A549 (cell line): ENCODE results near the gene PCTP. TPM values are rescaled to one million over a fixed set of nuclear protein-coding genes. Genes with fewer than 3 reads are reported as not detected.

Experiments
- ATAC-seq, 2 experiments: fragments of 200-7000 bp in 1 of 2; fragments of >200 bp in 1 of 2; cut with Nextera tagmentation in 1 of 2; cut with Tn5 transposase in 1 of 2; 3 replicates each; pipeline versions ENCODE4 v1.8.0 to v1.9.1; 2018 to 2020; ENCODE audit warnings: mild to moderate bottlenecking in 1 of 2, moderate library complexity in 1 of 2
- CTCF ChIA-PET: fragments of 300-600 bp; sonication (Branson Sonifier 250); formaldehyde crosslinking; extraction: SDS; loops from one replicate; lab custom pipeline; 2021; ENCODE audit warnings: antibody characterized with exemption, inconsistent platforms; lab: Yijun Ruan, JAX
- POLR2A ChIA-PET: fragments of 350-600 bp; formaldehyde crosslinking; extraction: SDS; loops from one replicate; lab custom pipeline; 2021; ENCODE audit warnings: antibody characterized with exemption, inconsistent platforms; lab: Yijun Ruan, JAX
- DNase-seq, 2 experiments: peaks; one replicate each; pipeline versions ENCODE4 v3.0.0 to v3.0.0-alpha.2; 2011 to 2016; ENCODE audit warnings: low read depth in 1 of 2, low spot score in 1 of 2
- FAIRE-seq: peaks from 2 replicates; lab custom pipeline; 2011; peaks lifted over from hg19 to GRCh38; lab: Jason Lieb, UNC
- H3K27ac ChIP-seq, 2 experiments: fragments of >200 bp; sonication (Bioruptor Twin); formaldehyde crosslinking; 3 replicates each; pipeline ENCODE4 v1.5.1; 2016 to 2017
- H3K4me1 ChIP-seq: fragments of >200 bp; sonication (Bioruptor Twin); formaldehyde crosslinking; 3 replicates; pipeline ENCODE4 v1.6.1; 2016
- H3K4me2 ChIP-seq: fragments of >200 bp; sonication (Bioruptor Twin); formaldehyde crosslinking; 3 replicates; pipeline ENCODE4 v1.6.1; 2016
- H3K4me3 ChIP-seq: fragments of >200 bp; sonication (Bioruptor Twin); formaldehyde crosslinking; 3 replicates; pipeline ENCODE4 v1.5.1; 2016
- H3K9me3 ChIP-seq: fragments of >200 bp; sonication (Bioruptor Twin); formaldehyde crosslinking; 3 replicates; pipeline ENCODE4 v1.6.1; 2016
- CBX8 ChIP-seq: fragments of 200-600 bp; sonication (generic); IDR thresholded peaks from 2 replicates; pipeline ENCODE4 v1.6.1; 2016
- CHD2 ChIP-seq: fragments of 150-350 bp; IDR thresholded peaks from 2 replicates; pipeline ENCODE4 v1.6.1; 2014; ENCODE audit warnings: low read length; ENCODE audit not compliant: partially characterized antibody
- CHD4 ChIP-seq: fragments of 200-600 bp; sonication (generic); IDR thresholded peaks from 2 replicates; pipeline ENCODE4 v1.6.1; 2016; ENCODE audit warnings: antibody characterized with exemption, mild to moderate bottlenecking, borderline replicate concordance
- E2F6 ChIP-seq: IDR thresholded peaks from 2 replicates; pipeline ENCODE4 v1.6.1; 2012; ENCODE audit warnings: low read depth, borderline replicate concordance
- EP300 ChIP-seq, 2 experiments: fragments of >200 bp; sonication (Bioruptor Twin); formaldehyde crosslinking; IDR thresholded peaks; 2 replicates in 1 of 2; 3 replicates in 1 of 2; pipeline ENCODE4 v1.6.1; 2016 to 2017
- FOSB ChIP-seq: fragments of 250-450 bp; sonication (Bioruptor Pico); IDR thresholded peaks from 2 replicates; pipeline ENCODE4 v1.5.0; 2020; ENCODE audit warnings: mild to moderate bottlenecking, moderate library complexity
- FOXS1 ChIP-seq: fragments of 250-450 bp; sonication (Bioruptor Pico); IDR thresholded peaks from 2 replicates; pipeline ENCODE4 v1.5.0; 2020; ENCODE audit warnings: mild to moderate bottlenecking, moderate library complexity
- KDM5A ChIP-seq: fragments of 200-600 bp; sonication (generic); IDR thresholded peaks from 2 replicates; pipeline ENCODE4 v1.6.1; 2016; ENCODE audit warnings: antibody characterized with exemption, mild to moderate bottlenecking
- MAZ ChIP-seq: fragments of 150-350 bp; IDR thresholded peaks from 2 replicates; pipeline ENCODE4 v1.6.1; 2014; ENCODE audit warnings: antibody characterized with exemption, low read depth, low read length, borderline replicate concordance
- NPAS2 ChIP-seq: fragments of 250-450 bp; sonication (Bioruptor Pico); IDR thresholded peaks from 2 replicates; pipeline ENCODE4 v1.8.0; 2022; ENCODE audit warnings: mild to moderate bottlenecking, moderate library complexity, borderline replicate concordance
- NR3C1 ChIP-seq: fragments of >200 bp; sonication (Bioruptor Twin); formaldehyde crosslinking; IDR thresholded peaks from 3 replicates; pipeline ENCODE4 v1.6.1; 2017
- POLR2A ChIP-seq: IDR thresholded peaks from 2 replicates; pipeline ENCODE4 v1.6.1; 2012; ENCODE audit warnings: mild to moderate bottlenecking, low read length
- RAD21 ChIP-seq, 2 experiments: fragments of >200 bp in 1 of 2; sonication (Bioruptor Twin) in 1 of 2; formaldehyde crosslinking in 1 of 2; IDR thresholded peaks in 1 of 2; conservative IDR thresholded peaks in 1 of 2; 2 replicates in 1 of 2; 3 replicates in 1 of 2; pipeline ENCODE4 v1.6.1; 2012 to 2018; ENCODE audit warnings: inconsistent platforms in 1 of 2
- RNF2 ChIP-seq: fragments of 200-600 bp; sonication (generic); IDR thresholded peaks from 2 replicates; pipeline ENCODE4 v1.6.1; 2016; ENCODE audit warnings: low read depth, mild to moderate bottlenecking, antibody characterized with exemption, moderate library complexity, borderline replicate concordance
- SMC3 ChIP-seq: fragments of >200 bp; sonication (Bioruptor Twin); formaldehyde crosslinking; IDR thresholded peaks from 3 replicates; pipeline ENCODE4 v1.6.1; 2018; ENCODE audit warnings: inconsistent platforms
- ZFP36 ChIP-seq: fragments of 450-650 bp; IDR thresholded peaks from 2 replicates; pipeline ENCODE4 v1.6.1; 2014; ENCODE audit warnings: borderline replicate concordance; ENCODE audit not compliant: partially characterized antibody
- ZNF302 ChIP-seq: fragments of 250-450 bp; sonication (Bioruptor Pico); IDR thresholded peaks from 2 replicates; pipeline ENCODE4 v1.9.0; 2021; ENCODE audit warnings: inconsistent platforms, mild to moderate bottlenecking, moderate library complexity
- WGBS: methylation state at CpG from one replicate; pipeline ENCODE4 v1.1.6; 2017; ENCODE audit errors: missing lambda C conversion rate; 5-methylcytosine and 5-hydroxymethylcytosine counted together
- polyA plus RNA-seq, 4 experiments: library from polyadenylated mRNA; depleted of rRNA in 3 of 4; stranded (reverse); fragments of >200 nt; fragmentation: RNase III in 1 of 4; extraction: RNeasy Plus Mini Kit Qiagen cat#74134 plus additional on column Dnase treatment in 1 of 4; gene quantifications; 2 replicates in 3 of 4; 3 replicates in 1 of 4; pipeline ENCODE4 v1.2.3, GENCODE V29; 2011 to 2017
- TF ChIP-seq, protein P1 (sequence below): fragments of 200-600 bp; sonication (generic); IDR thresholded peaks from 2 replicates; pipeline ENCODE4 v1.6.1; 2016; ENCODE audit warnings: antibody characterized with exemption, mild to moderate bottlenecking, moderate library complexity
- TF ChIP-seq, protein P2 (sequence below): fragments of 250-450 bp; sonication (Bioruptor Pico); IDR thresholded peaks from 2 replicates; pipeline ENCODE4 v1.5.0; 2020; ENCODE audit warnings: low read depth, mild to moderate bottlenecking, moderate library complexity
- TF ChIP-seq, protein P3 (sequence below): fragments of >200 bp; sonication (Bioruptor Twin); formaldehyde crosslinking; IDR thresholded peaks from 2 replicates; pipeline ENCODE4 v1.6.1; 2016
- TF ChIP-seq, protein P4 (sequence below): fragments of 250-450 bp; sonication (Bioruptor Pico); IDR thresholded peaks from 2 replicates; pipeline ENCODE4 v1.5.0; 2021; ENCODE audit warnings: mild to moderate bottlenecking, moderate library complexity, borderline replicate concordance

PCTP gene
- polyA plus RNA-seq, 2 of the 4 experiments (the other 2 are of a cell fraction) = 17.1 to 31.5 TPM

GRCh38 chr17:55727920-55728319 is 22.9 kb upstream of the PCTP start:
- WGBS = 86% methylated on average over 1 of the region's 1 CpG
- Histone ChIP-seq H3K27ac (no peak overlapping the region), H3K9me3 (no peaks in the 10 kb centered on the region), H3K4me1 (peaks cover 9% of the 10 kb centered on the region), H3K4me2 (no peak overlapping the region)
- ATAC-seq = no peak
- no peak for DNase-seq
- CTCF ChIA-PET = interaction anchor here (1.0 to 20.4 kb wide), 4 partner anchors 10 to 214 kb away, joined by 3 to 359 read pairs (median 12); no protein-coding TSS in a partner anchor
- TF ChIP-seq RAD21 (conservative IDR thresholded peaks at IDR 0.05 in 1 of 2, IDR thresholded peaks at IDR 0.05 in 1 of 2) = no peak
- TF ChIP-seq E2F6 = no peak
- TF ChIP-seq, protein P1, sequence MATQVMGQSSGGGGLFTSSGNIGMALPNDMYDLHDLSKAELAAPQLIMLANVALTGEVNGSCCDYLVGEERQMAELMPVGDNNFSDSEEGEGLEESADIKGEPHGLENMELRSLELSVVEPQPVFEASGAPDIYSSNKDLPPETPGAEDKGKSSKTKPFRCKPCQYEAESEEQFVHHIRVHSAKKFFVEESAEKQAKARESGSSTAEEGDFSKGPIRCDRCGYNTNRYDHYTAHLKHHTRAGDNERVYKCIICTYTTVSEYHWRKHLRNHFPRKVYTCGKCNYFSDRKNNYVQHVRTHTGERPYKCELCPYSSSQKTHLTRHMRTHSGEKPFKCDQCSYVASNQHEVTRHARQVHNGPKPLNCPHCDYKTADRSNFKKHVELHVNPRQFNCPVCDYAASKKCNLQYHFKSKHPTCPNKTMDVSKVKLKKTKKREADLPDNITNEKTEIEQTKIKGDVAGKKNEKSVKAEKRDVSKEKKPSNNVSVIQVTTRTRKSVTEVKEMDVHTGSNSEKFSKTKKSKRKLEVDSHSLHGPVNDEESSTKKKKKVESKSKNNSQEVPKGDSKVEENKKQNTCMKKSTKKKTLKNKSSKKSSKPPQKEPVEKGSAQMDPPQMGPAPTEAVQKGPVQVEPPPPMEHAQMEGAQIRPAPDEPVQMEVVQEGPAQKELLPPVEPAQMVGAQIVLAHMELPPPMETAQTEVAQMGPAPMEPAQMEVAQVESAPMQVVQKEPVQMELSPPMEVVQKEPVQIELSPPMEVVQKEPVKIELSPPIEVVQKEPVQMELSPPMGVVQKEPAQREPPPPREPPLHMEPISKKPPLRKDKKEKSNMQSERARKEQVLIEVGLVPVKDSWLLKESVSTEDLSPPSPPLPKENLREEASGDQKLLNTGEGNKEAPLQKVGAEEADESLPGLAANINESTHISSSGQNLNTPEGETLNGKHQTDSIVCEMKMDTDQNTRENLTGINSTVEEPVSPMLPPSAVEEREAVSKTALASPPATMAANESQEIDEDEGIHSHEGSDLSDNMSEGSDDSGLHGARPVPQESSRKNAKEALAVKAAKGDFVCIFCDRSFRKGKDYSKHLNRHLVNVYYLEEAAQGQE = no peak
- TF ChIP-seq NPAS2 (CRISPR knock-in tag) = no peak
- TF ChIP-seq ZNF302 = no peak
- TF ChIP-seq CBX8 = no peak
- TF ChIP-seq CHD4 = no peak
- TF ChIP-seq CHD2 = no peak
- no peak for TF ChIP-seq KDM5A
- TF ChIP-seq SMC3 = no peak
- TF ChIP-seq, all 56 proteins: peak for 0
- POLR2A ChIA-PET = no interaction called here
- no peak for FAIRE-seq
- H3K4me3 ChIP-seq = no peak overlapping the region

DNA sequence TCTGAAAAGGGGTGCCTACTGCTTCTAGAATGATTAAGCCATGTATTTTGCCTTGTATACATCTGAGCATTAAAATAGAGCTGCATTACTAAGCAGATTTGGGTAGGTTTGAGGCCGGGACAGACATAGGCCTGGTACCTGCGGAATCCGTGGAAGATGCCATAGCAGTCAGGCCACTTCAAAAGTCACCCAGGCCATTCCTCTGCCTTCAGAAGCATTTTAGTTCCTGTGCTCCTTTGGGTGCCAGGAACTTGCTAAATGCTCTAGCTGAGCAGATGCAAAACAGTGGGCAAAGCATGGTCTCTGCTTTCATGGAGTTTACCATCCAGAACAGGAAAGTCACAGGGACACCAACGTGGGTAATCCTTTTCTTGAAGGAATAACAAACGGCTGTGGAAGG is 22.5 kb upstream of the PCTP start:
- FAIRE-seq = no peak
- Histone ChIP-seq H3K27ac (no peak overlapping the region), H3K4me1 (peaks cover 8% of the 10 kb centered on the region), H3K9me3 (no peaks in the 10 kb centered on the region), H3K4me3 (no peak overlapping the region)
- DNase-seq = no peak
- WGBS = 52% methylated on average over 5 of the region's 5 CpGs
- ChIA-PET CTCF (interaction anchor here (1.0 to 20.4 kb wide), 4 partner anchors 10 to 214 kb away, joined by 3 to 359 read pairs (median 12); no protein-coding TSS in a partner anchor), POLR2A (no interaction called here)
- no peak for ATAC-seq
- TF ChIP-seq FOXS1 (CRISPR knock-in tag) (no peak), CBX8 (no peak), MAZ (no peak), ZFP36 (no peak), RNF2 (no peak), NR3C1 (no peak), POLR2A (no peak)
- TF ChIP-seq, protein P2, sequence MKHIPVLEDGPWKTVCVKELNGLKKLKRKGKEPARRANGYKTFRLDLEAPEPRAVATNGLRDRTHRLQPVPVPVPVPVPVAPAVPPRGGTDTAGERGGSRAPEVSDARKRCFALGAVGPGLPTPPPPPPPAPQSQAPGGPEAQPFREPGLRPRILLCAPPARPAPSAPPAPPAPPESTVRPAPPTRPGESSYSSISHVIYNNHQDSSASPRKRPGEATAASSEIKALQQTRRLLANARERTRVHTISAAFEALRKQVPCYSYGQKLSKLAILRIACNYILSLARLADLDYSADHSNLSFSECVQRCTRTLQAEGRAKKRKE = no peak
- TF ChIP-seq, protein P3, sequence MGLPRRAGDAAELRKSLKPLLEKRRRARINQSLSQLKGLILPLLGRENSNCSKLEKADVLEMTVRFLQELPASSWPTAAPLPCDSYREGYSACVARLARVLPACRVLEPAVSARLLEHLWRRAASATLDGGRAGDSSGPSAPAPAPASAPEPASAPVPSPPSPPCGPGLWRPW = no peak
- TF ChIP-seq, all 56 proteins: peak for 0
- H3K4me2 ChIP-seq = no peak overlapping the region

GRCh38 chr17:55728833-55729232 is 22.0 kb upstream of the PCTP start:
- ChIA-PET CTCF (interaction anchor here (1.0 to 20.4 kb wide), 4 partner anchors 11 to 199 kb away, joined by 3 to 359 read pairs (median 12); no protein-coding TSS in a partner anchor), POLR2A (no interaction called here)
- no peak overlapping the region for H3K27ac ChIP-seq
- H3K4me3 ChIP-seq = no peak overlapping the region
- no peak overlapping the region for H3K4me2 ChIP-seq
- no peaks in the 10 kb centered on the region for H3K9me3 ChIP-seq
- DNase-seq (no peak), ATAC-seq (no peak), FAIRE-seq (no peak)
- TF ChIP-seq EP300 (IDR thresholded peaks at IDR 0.05) (no peak), FOSB (CRISPR knock-in tag) (no peak)
- TF ChIP-seq, protein P4, sequence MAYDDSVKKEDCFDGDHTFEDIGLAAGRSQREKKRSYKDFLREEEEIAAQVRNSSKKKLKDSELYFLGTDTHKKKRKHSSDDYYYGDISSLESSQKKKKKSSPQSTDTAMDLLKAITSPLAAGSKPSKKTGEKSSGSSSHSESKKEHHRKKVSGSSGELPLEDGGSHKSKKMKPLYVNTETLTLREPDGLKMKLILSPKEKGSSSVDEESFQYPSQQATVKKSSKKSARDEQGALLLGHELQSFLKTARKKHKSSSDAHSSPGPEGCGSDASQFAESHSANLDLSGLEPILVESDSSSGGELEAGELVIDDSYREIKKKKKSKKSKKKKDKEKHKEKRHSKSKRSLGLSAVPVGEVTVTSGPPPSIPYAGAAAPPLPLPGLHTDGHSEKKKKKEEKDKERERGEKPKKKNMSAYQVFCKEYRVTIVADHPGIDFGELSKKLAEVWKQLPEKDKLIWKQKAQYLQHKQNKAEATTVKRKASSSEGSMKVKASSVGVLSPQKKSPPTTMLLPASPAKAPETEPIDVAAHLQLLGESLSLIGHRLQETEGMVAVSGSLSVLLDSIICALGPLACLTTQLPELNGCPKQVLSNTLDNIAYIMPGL (CRISPR knock-in tag) = no peak
- WGBS = 82% methylated on average over 5 of the region's 5 CpGs
- H3K4me1 ChIP-seq = peaks cover 8% of the 10 kb centered on the region
